ENCODE data around the gene BICRA. TPM values are rescaled to one million over a fixed set of nuclear protein-coding genes. Genes with fewer than 3 reads are reported as not detected.
"Not testable (repeated sequence)": the region's sequence is repeated elsewhere in the genome, so short reads cannot be mapped to it uniquely, and the experiment has no call there.

BICRA gene
- total RNA-seq, 1 donor from 2014 or later, result 7.9 TPM

GRCh38 chr19:47716270-47716937, 107.5 kb downstream of the BICRA start:
- ATAC-seq, result no peak

GRCh38 chr19:47718415-47719046, 109.6 kb downstream of the BICRA start:
- ATAC-seq, result not testable (repeated sequence)

- ATAC-seq, result peak; percentile 84
Measured at GRCh38 chr19:47719047-47719859, 110.3 kb downstream of the BICRA start.

DNA sequence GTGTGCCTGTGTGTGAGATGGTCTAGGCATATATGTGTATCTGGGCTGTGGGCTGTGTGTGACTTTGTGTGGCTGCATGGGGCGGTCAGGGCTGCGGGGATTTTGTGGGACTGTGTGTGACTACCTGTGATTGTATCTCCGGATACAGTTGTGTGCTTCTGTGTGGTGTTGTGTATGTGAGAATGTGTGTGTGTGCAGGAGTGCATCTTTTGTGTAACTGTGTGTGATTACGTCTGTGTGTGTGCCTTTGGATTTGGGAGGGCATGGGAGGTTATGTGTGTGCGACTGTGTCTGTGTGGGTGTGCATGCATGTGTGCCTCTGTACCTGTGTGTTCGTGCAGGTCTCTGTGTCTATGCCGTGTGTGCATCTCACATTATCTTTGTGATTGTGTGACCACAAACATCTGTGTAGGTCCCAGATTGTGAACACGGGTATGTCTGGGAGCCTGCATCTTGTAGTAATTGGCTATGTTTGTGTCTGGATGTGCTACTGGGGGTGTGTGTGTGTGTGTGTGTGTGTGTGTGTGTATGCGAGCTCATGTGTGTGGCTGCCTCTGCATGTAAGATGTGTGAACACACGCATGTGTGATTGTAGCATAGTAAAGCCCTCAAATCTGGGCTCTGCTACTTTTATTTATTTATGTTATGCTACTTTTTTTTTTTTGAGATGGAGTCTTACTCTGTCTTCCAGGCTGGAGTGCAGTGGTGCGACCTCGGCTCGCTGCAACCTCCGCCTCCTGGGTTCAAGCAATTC, 111.9 kb downstream of the BICRA start:
- no peak for ATAC-seq

- ATAC-seq, result peak; percentile 35
Measured at GRCh38 chr19:47723581-47723940, 114.6 kb downstream of the BICRA start.

DNA sequence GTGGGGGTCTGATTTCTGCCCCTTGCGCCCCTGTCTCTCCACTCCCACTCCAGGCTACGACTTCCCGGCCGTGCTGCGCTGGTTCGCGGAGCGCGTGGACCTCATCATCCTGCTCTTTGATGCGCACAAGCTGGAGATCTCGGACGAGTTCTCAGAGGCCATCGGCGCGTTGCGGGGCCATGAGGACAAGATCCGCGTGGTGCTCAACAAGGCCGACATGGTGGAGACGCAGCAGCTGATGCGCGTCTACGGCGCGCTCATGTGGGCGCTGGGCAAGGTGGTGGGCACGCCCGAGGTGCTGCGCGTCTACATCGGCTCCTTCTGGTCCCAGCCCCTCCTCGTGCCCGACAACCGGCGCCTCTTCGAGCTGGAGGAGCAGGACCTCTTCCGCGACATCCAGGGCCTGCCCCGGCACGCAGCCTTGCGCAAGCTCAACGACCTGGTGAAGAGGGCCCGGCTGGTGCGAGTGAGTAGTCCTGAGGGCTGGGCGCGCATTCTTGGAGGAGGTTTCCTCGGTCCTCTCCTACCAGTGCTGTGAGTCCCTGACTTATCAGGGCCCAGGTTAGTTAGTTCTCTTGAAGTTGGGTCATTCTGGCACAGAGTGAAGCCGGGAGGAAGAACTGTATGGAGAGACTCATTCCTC, 116.9 kb downstream of the BICRA start:
- ATAC-seq, result peak; percentile 81

GRCh38 chr19:47726467-47726866, 117.5 kb downstream of the BICRA start:
- no peak for ATAC-seq

DNA sequence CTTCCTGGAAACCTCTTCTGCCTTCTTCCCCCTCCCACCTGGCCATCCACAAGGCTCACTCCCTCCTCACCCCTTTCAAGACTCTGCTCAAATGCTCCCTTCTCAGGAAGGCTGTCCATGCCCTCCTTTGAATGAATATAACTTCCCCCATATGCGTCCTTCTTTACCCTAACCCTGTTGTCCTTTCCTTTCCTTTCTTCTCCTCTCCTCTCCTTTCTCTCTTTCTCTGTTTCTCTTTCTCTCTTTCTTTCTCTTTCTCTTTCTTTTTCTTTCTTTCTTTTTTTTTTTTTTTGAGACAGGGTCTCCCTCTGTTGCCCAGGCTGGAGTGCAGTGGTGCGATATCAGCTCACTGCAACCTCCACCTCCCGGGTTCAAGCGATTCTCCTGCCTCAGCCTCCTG, 119.4 kb downstream of the BICRA start:
- ATAC-seq, result not testable (repeated sequence)

GRCh38 chr19:47729468-47729798, 120.5 kb downstream of the BICRA start:
- peak; percentile 90 for ATAC-seq

DNA sequence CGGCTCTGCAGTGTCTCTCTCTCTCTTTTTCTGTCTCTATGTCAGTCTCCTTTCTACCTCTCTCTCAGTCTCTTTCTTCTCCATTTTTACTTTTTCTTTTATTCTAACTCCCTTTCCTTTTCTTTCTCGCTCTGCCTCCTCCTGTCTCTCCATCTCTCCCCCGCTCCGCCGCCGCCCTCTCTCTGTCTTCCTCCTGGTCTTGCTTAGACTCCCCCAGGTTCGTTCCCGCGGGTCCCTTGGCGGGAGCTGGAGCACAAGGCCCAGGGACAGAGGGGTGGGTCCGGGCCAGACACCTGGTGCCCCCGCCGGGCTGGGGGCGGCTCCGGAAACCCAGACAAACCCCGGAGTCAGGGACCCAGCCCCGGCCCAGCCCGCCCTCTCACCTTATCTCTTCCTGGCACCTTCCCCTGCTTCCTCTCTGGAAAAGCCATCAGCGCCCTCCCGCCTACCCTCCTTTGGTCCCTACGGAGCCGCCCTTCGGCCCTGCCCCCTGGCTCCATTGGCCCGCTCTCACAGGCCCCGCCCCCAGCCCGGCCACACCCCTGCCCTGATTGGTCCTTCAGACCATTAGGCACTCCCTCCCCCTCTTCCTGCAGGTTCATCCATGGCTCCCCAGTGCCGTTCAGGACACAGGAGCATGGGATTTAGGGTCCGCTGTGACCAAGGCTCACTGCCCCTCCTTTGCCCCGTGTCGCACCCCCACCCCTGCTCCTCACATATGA, 121.0 kb downstream of the BICRA start:
- ATAC-seq, result peak; percentile 80

- ATAC-seq, result no peak
Measured at GRCh38 chr19:47730521-47730889, 121.6 kb downstream of the BICRA start.

DNA sequence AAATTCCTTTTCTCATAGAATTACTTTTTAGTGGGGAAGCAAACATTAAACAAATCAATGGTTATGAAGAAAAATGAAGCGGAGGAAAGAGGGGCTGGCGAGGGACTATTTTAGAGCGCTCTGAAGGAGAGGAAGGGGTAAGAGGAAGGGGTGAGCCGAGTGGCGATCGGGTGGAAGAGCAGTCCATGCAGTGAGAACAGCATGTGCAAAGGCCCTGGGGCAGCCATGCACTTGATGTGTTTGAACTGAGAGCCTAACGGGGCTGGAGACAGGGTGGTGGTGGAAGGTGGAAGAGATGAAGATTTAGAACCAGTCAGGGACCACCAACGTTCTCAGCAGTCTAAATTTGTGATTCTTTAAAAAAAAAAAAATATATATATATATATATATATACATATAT, 122.0 kb downstream of the BICRA start:
- ATAC-seq, result no peak

GRCh38 chr19:47735131-47735530, 126.2 kb downstream of the BICRA start:
- ATAC-seq, result no peak

- no peak for ATAC-seq
Measured at GRCh38 chr19:47740866-47741519, 132.1 kb downstream of the BICRA start.

- no peak for ATAC-seq
Measured at GRCh38 chr19:47741544-47742140, 132.7 kb downstream of the BICRA start.

DNA sequence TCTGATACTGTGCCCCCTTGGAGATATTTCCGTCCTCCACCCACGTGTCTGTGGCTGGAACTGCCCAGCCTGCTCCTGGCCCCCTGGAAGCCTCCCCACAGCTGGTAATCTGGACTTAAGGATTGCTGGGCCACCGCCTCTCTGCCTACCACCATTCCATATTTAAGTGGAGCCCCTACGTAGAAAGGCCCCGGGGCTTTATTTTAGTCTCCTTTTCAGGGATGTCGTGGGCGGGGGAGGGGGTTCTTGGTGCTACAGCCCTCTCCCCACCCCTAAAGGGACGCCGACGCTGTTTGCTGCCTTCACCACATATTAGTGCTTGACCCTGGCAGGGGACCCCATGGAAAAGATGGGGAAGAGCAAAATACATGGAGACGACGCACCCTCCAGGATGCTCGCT, 133.7 kb downstream of the BICRA start:
- ATAC-seq, result no peak

GRCh38 chr19:47745010-47745901, 136.3 kb downstream of the BICRA start, which contains the start of gene NOP53:
Gene NOP53, plus strand, starts transcription at chr19:47745546. Its CDS starts 14 bp downstream, at chr19:47745560.
- ATAC-seq, result peak; percentile 64

DNA sequence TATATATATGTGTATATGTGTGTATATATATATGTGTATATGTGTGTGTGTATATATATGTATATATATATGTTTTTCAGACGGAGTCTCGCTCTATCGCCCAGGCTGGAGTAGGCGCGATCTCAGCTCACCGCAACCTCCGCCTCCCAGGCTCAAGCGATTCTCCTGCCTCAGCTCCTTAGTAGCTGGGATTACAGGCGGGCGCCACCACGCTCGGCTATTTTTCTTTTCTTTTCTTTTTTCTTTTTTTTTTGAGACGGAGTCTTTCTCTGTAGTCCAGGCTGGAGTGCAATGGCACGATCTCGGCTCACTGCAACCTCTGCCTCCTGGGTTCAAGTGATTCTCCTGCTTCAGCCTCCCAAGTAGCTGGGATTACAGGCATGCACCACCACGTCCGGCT, 137.2 kb downstream of the BICRA start:
- ATAC-seq, result not testable (repeated sequence)

- ATAC-seq, result no peak
Measured at GRCh38 chr19:47749326-47749725, 140.4 kb downstream of the BICRA start.

GRCh38 chr19:47750752-47751151, 141.8 kb downstream of the BICRA start:
- no peak for ATAC-seq

All from esophagus mucosa (tissue), 1 donor.